ENCODE results near the gene RPL6.
"Not testable (repeated sequence)": the region's sequence is repeated elsewhere in the genome, so short reads cannot be mapped to it uniquely, and the experiment has no call there.

Gene RPL6

DNA sequence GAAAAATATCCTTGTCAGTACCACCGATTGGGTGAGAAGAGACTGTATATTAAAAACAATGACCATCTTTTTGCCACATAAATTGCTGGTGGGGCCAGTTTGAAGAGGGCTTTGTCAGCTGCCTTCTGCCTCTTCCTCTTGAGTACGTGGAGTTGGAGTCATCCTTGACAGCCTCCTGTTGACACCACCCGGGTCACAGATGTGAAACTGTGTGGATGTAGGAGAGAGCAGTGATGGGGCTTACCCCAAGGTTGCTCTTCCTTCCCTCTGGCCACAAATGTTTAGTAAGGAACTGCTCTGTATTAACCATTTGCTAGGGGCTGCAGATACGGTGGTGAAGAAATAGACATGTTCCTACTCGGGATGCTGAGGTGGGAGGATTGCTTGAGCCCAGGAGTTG lies 21.5 kb upstream of the RPL6 start:
- peaks cover 8% of the 10 kb centered on the region for H3K36me3 Mint-ChIP-seq (ENCODE audit: low read depth)
- H3K9me3 Mint-ChIP-seq = no peaks in the 10 kb centered on the region
- H3K27me3 Mint-ChIP-seq (ENCODE audit: low read depth) = no peaks in the 10 kb centered on the region
- H3K4me1 Mint-ChIP-seq (ENCODE audit: low read depth) = peaks cover 15% of the 10 kb centered on the region
- no peak overlapping the region for H3K4me3 Mint-ChIP-seq
- H3K27ac Mint-ChIP-seq = no peak overlapping the region

GRCh38 chr12:112427760-112428159 lies 18.4 kb upstream of the RPL6 start:
- H3K4me3 Mint-ChIP-seq = no peak overlapping the region
- peaks cover 22% of the 10 kb centered on the region for H3K4me1 Mint-ChIP-seq (ENCODE audit: low read depth)
- no peaks in the 10 kb centered on the region for H3K27me3 Mint-ChIP-seq (ENCODE audit: low read depth)
- no peak overlapping the region for H3K27ac Mint-ChIP-seq
- H3K9me3 Mint-ChIP-seq = no peaks in the 10 kb centered on the region
- H3K36me3 Mint-ChIP-seq (ENCODE audit: low read depth) = peaks cover 8% of the 10 kb centered on the region

DNA sequence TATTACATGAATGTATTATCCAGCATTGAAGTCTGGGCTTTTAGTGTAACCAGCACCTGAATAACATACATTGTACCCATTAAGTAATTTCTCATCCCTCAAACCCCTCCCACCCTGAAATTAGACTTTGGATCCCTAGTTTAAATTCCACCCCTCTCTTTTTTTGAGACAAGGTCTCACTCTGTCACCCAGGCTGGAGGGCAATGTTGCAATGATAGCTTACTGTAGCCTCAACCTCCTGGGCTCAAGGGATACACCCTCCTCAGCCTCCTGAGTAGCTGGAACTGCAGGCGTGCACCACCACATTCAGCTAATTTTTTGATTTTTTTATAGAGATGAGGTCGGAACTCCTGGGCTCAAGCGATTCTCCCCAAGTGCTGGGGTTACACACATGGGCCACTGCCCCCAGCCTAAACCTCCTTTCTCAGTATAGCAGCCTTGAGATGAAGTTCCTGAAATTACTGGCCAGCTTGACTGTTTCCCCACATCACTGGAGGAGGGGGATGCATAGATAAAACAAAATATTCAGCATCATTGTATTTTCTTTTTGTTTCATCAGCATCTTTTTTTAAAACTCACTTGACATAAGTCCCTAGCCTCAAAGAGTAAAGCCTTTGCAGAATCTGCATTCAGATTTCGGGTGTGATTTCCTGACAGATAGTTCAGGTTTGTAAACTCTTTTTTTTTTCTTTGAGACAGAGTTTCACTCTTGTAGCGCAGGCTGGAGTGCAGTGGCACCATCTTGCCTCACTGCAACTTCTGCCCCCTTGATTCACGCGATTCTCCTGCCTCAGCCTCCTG lies 16.4 kb upstream of the RPL6 start:
- H3K27ac Mint-ChIP-seq = no peak overlapping the region
- H3K9me3 Mint-ChIP-seq = no peaks in the 10 kb centered on the region
- H3K27me3 Mint-ChIP-seq (ENCODE audit: low read depth) = no peaks in the 10 kb centered on the region
- peaks cover 21% of the 10 kb centered on the region for H3K4me1 Mint-ChIP-seq (ENCODE audit: low read depth)
- no peak overlapping the region for H3K4me3 Mint-ChIP-seq
- H3K36me3 Mint-ChIP-seq (ENCODE audit: low read depth) = peaks cover 2% of the 10 kb centered on the region

DNA sequence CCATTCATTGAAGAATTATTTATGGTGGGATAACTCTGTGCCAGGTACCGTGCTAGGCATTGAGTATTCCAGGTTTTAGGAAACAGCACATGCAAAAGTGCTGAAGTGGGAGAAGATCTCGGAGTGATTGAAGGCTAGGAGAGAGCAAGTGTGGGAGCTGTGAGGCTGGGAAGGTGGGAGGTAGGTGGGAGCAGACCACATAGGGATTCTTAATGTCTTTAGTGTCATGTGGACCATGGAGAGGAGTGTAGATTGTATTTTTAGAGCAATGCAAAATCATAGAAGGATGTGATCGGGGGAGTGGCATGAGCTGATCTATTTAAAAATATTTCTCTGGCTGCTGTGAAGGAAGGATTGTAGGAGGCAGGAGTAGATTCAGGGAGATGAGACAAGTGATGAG lies 14.7 kb upstream of the RPL6 start:
- Mint-ChIP-seq H3K36me3 (ENCODE audit: low read depth) (peaks cover 6% of the 10 kb centered on the region), H3K9me3 (no peaks in the 10 kb centered on the region), H3K27me3 (ENCODE audit: low read depth) (no peaks in the 10 kb centered on the region), H3K4me1 (ENCODE audit: low read depth) (peaks cover 30% of the 10 kb centered on the region), H3K27ac (no peak overlapping the region), H3K4me3 (no peak overlapping the region)

DNA sequence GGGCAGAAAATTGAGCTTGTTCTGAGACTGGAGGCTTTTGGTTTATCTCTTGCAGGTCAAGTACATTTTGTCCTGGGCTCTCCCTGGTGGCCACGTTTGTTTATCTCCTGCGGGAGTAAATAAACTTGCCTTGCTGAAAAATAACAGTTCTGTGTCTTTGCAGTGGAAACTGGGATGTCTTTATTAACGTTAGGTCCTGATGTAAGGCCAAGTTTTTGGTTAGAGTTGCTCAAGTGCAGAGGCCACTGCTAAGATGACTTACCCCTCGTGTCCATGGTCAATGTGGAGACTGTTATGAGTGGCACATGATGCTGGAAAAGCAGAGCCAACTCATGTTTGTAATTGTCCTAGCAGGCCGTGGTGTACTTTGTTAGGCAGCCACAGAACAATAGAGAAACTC lies 13.1 kb upstream of the RPL6 start:
- H3K4me3 Mint-ChIP-seq = no peak overlapping the region
- H3K9me3 Mint-ChIP-seq = no peaks in the 10 kb centered on the region
- no peak overlapping the region for H3K27ac Mint-ChIP-seq
- no peaks in the 10 kb centered on the region for H3K27me3 Mint-ChIP-seq (ENCODE audit: low read depth)
- peaks cover 6% of the 10 kb centered on the region for H3K36me3 Mint-ChIP-seq (ENCODE audit: low read depth)
- peaks cover 30% of the 10 kb centered on the region for H3K4me1 Mint-ChIP-seq (ENCODE audit: low read depth)

DNA sequence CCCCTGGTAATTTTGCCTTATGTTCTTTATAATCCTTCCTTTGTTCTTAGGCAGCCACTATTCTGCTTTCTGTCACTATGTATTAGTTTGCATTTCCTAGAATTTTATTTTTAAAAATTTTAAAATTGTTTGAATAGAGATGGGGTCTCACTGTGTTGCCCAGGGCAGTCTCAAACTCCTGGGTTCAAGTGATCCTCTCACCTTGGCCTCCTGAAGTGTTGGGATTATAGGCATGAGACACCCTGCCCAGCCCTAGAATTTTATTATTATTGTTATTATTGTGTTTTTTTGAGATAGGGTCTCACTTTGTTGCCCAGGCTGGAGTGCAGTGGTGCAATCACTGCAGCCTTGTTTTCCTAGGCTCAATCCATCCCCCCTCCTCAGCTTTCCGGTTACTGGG lies 12.0 kb upstream of the RPL6 start:
- Mint-ChIP-seq H3K9me3 (no peaks in the 10 kb centered on the region), H3K27ac (peak overlapping the region; percentile 1), H3K36me3 (ENCODE audit: low read depth) (peaks cover 6% of the 10 kb centered on the region), H3K4me1 (ENCODE audit: low read depth) (peaks cover 30% of the 10 kb centered on the region), H3K27me3 (ENCODE audit: low read depth) (no peaks in the 10 kb centered on the region), H3K4me3 (no peak overlapping the region)

GRCh38 chr12:112420740-112421139 lies 11.3 kb upstream of the RPL6 start:
- H3K4me1 Mint-ChIP-seq (ENCODE audit: low read depth) = peaks cover 30% of the 10 kb centered on the region
- peak overlapping the region; percentile 23 for H3K4me3 Mint-ChIP-seq
- peak overlapping the region; percentile 28 for H3K27ac Mint-ChIP-seq

DNA sequence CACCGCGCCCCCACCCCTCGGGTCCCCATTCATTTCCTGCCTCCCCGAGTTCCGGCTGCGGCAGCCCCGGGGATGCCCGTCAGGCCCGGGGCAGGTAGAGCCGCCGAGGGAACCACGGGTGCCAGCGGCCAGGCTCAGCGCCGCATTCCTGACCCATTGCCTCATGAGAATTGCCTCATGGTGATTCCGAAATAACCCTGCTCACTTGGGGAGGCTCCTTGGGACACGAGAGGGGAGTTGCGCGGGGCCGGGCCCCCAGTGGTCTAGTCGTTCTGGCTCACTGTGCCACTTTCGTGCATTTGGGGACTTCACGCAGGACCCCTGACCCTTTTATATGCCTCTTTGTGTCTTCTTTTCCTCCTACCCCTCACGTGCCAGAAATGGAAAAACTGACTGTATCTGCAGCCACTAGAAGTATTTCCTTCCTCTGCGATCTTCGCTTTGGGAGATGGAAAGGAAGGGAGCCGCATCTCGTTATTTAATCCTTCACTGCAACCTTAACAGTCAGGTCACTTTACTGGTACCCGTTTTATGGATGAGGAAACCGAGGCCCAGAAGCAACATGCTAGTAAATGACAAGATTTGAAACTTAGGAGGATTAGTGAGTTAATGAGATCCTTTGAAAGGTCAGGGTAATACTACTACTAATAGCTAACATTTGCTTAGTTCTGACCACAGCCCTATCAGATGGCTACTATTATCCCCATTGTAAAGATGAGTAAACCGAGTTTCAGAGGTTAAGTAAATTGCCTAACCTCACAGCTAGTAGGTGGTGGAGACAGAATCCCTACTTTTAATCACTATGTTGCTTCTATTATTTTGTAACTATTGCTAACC lies 10.1 kb upstream of the RPL6 start:
- Mint-ChIP-seq H3K36me3 (ENCODE audit: low read depth) (peaks cover 6% of the 10 kb centered on the region), H3K27me3 (ENCODE audit: low read depth) (no peaks in the 10 kb centered on the region), H3K4me1 (ENCODE audit: low read depth) (peaks cover 32% of the 10 kb centered on the region), H3K4me3 (peak overlapping the region; percentile 89), H3K27ac (peak overlapping the region; percentile 90), H3K9me3 (no peaks in the 10 kb centered on the region)

More at GRCh38 chr12:112420740-112421139, 11.3 kb upstream of the RPL6 start:
- no peaks in the 10 kb centered on the region for H3K9me3 Mint-ChIP-seq
- no peaks in the 10 kb centered on the region for H3K27me3 Mint-ChIP-seq (ENCODE audit: low read depth)
- H3K36me3 Mint-ChIP-seq (ENCODE audit: low read depth) = peaks cover 6% of the 10 kb centered on the region

- H3K36me3 Mint-ChIP-seq (ENCODE audit: low read depth) = peaks cover 6% of the 10 kb centered on the region
- peak within 1 kb of the TSS; percentile 90 for H3K4me3 Mint-ChIP-seq
- H3K27me3 Mint-ChIP-seq (ENCODE audit: low read depth) = no peaks in the 10 kb centered on the region
- H3K4me1 Mint-ChIP-seq (ENCODE audit: low read depth) = peaks cover 26% of the 10 kb centered on the region
- H3K9me3 Mint-ChIP-seq = no peaks in the 10 kb centered on the region
- H3K27ac Mint-ChIP-seq = peak within 1 kb of the TSS; percentile 96
These were observed 9.3 kb upstream of the RPL6 start, which contains the start of gene PTPN11 for GRCh38 chr12:112418608-112419296. PTPN11 (plus strand) TSS chr12:112418947; CDS start chr12:112419112, 165 bp downstream.

DNA sequence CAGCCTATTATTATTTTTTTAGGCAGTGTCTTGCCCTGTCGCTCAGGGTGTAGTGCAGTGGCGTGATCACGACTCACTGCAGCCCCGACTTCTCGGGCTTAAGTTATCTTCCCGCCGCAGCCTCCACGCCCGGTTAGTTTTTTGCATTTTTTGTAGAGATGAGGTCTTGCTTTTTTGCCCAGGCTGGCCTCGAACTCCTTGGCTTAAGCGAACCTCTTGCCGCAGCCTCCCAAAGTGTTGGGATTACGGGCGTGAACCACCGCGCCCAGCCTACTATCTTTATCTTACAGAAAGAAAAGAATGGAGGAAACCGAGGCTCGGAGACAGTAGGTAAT lies 8.8 kb upstream of the RPL6 start:
- Mint-ChIP-seq H3K9me3 (no peaks in the 10 kb centered on the region), H3K36me3 (ENCODE audit: low read depth) (peaks cover 6% of the 10 kb centered on the region), H3K4me1 (ENCODE audit: low read depth) (peaks cover 26% of the 10 kb centered on the region), H3K4me3 (peak overlapping the region; percentile 90), H3K27ac (peak overlapping the region; percentile 96), H3K27me3 (ENCODE audit: low read depth) (no peaks in the 10 kb centered on the region)

DNA sequence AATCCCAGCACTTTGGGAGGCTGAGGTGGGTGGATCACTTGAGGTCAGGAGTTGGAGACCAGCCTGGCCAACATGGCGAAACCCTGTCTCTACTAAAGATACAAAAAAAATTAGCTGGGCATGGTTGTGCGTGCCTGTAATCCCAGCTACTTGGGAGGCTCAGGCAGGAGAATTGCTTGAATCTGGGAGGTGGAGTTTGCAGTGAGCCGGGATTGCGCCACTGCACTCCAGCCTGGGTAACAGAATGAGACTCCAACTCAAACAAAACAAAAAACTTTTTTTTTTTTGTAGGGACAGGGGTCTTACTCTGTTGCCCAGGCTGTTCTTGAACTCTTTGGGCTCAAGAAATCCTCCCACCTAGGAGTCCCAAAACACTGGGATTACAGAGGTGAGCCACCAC lies 6.1 kb upstream of the RPL6 start:
- peaks cover 16% of the 10 kb centered on the region for H3K4me1 Mint-ChIP-seq (ENCODE audit: low read depth)
- not testable (repeated sequence) for H3K4me3 Mint-ChIP-seq; H3K9me3 Mint-ChIP-seq; H3K27me3 Mint-ChIP-seq (ENCODE audit: low read depth); H3K36me3 Mint-ChIP-seq (ENCODE audit: low read depth)
- H3K27ac Mint-ChIP-seq = peak overlapping the region; percentile 41

DNA sequence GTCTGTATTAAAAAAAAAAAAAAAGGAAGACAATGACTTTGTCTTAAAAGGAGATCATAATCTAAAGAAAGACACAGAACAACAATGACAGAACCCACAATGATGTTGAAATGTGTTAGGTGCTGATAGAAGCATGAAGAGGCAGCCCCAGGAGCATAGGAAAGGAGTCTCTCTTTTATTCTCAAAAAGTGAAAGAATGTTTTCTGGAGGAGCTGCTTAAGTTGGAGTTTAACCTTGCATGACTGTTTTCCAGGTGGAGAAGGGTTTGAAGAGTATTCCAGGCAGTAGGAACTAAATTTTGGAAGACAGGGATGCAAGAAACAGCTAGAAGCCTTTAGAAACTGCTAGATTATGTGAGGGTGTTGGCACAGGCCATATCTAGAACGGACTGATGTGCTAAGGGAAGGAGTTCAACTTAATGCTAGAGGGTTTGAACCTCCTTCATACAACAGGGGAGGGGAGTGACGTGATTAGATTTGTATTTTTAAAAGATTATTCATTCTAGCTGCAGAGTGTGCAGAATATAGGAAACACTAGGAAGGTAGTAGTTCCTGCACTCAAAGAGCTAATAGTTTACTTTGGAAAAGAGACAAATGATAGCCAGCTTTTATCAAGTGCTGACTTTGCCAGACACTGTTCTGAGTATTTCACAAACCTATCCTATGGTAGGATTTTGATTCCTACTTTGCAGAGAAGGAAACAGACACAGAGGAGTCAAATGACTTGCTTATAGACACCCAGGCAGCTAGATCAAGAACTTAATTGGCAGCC lies 4.6 kb upstream of the RPL6 start:
- Mint-ChIP-seq H3K27me3 (ENCODE audit: low read depth) (no peaks in the 10 kb centered on the region), H3K36me3 (ENCODE audit: low read depth) (peaks cover 4% of the 10 kb centered on the region), H3K4me3 (no peak overlapping the region), H3K9me3 (no peaks in the 10 kb centered on the region), H3K27ac (no peak overlapping the region), H3K4me1 (ENCODE audit: low read depth) (peaks cover 10% of the 10 kb centered on the region)

DNA sequence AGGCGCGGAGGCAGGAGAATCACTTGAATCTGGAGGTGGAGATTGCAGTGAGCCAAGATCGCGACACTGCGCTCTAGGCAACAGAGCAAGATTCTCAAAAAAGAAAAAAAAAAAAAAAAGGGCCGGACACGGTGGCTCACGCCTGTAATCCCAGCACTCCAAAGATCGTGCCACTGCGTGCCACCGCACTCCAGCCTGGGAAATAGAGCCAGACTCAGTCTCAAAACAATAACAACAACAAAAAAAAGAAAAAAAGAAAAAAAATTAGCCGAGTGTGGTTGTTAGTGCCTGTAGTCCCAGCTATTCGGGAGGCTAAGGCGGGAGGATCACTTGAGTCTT lies 470 bp upstream of the RPL6 start:
- Mint-ChIP-seq H3K27me3 (ENCODE audit: low read depth) (no peaks in the 10 kb centered on the region), H3K27ac (no peak overlapping the region)

GRCh38 chr12:112408621-112409020 lies 784 bp downstream of the RPL6 start:
- peaks cover 26% of the 10 kb centered on the region for H3K4me1 Mint-ChIP-seq (ENCODE audit: low read depth)
- H3K27ac Mint-ChIP-seq = peak overlapping the region; percentile 99
- no peaks in the 10 kb centered on the region for H3K27me3 Mint-ChIP-seq (ENCODE audit: low read depth)
- peaks cover 45% of the 10 kb centered on the region for H3K36me3 Mint-ChIP-seq (ENCODE audit: low read depth)
- peak overlapping the region; percentile 99 for H3K4me3 Mint-ChIP-seq
- H3K9me3 Mint-ChIP-seq = no peaks in the 10 kb centered on the region

More for the DNA sequence above, 470 bp upstream of the RPL6 start:
- Mint-ChIP-seq H3K4me1 (ENCODE audit: low read depth) (peaks cover 27% of the 10 kb centered on the region), H3K9me3 (no peaks in the 10 kb centered on the region), H3K36me3 (ENCODE audit: low read depth) (peaks cover 41% of the 10 kb centered on the region), H3K4me3 (peak overlapping the region; percentile 99)
